NCI-H774 (cell line): ENCODE data around the gene PTGES2.
A peak's percentile ranks its signal among the peaks of the same experiment; 100 is the strongest.
"Not testable (repeated sequence)": the region's sequence is repeated elsewhere in the genome, so short reads cannot be mapped to it uniquely, and the experiment has no call there.

Experiments used
- DNase-seq: peaks from one replicate; lab custom pipeline; 2025; lab: John Stamatoyannopoulos, UW

The PTGES2 gene

GRCh38 chr9:128118971-128119665 lies 8.4 kb downstream of the PTGES2 start:
- no peak for DNase-seq

GRCh38 chr9:128118472-128118857 lies 9.1 kb downstream of the PTGES2 start:
- DNase-seq: no peak

DNA sequence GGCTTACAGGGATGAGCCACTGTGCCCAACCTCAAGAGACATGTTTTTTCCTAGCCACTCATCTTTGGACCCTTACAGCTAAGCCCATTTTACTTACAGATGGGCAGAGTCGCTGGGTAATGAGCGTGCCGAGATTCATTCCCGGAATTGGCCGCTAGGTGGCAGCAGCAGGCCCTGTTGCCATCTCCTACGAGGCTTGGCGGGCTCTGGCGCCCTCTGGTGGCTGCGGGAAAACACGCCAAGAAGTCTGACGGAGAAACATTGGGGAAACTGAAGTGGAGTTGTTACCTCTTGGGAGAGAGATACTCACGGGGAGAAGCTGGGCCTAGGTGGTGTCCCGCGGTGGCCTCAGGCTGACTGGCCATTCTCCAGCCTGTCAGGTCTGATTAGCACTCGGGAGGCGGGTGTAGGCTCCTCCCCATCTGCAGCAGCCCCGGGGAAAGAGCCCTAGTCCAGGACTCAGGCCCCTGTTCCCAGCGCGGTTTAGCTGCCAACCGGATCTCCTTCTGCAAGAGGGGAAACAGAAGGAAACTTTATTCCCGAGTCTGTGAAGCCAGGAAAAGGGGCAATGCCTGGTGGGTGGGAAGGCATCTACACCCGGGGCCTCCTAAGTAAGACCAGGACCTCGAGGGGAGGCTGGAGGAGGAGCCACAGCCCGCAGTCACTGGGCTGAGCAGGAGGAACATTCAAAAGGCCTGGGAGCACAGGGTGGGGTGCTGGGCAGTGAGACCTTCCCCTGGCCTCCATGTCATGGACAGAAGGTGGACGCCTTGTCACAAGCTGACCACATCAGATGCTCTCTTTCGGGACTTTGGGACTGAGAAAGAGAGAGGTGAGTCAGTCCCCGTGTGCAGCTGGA lies 9.7 kb downstream of the PTGES2 start:
- peak; percentile 90 for DNase-seq

DNA sequence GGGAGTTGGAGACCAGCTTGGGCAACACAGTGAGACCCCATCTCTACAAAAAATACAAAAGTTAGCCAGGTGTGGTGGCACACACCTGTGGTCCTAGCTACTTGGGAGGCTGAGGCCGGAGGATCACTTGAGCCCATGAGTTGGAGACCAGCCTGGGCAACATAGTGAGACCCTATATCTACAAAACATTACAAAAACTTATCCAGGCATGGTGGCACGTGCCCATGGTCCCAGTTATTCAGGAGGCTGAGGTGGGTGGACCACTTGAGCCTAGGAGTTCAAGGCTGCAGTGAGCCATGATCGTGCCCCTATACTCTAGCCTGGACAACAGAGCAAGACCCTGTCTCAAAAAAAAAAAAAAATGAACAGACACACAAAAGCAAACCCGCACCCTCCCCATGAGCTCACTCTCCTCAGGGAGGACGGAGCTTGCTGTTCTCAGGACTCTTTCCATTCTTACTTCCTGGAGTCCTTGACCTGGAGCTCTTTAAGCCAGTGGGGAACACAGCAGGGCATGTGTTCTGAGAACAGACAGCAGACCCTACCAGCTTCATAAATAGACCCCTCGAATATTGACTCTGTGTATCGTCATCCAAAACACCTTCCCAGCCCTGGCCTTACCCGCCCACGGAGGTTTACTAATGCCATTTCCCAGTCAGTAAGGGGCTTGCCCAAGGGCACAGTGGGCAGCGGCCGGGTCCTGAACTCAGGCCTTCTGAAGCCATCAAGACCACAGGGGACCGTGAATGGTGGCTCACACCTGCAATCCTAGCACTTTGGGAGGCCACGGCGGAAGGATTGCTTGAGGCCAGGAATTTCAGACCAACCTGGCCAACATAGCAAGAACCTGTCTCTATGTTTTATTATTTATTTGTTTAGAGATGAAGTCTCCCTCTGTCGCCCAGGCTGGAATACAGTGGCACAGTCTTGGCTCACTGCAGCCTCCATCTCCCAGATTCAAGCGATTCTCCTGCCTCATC lies 11.1 kb downstream of the PTGES2 start:
- no peak for DNase-seq

DNA sequence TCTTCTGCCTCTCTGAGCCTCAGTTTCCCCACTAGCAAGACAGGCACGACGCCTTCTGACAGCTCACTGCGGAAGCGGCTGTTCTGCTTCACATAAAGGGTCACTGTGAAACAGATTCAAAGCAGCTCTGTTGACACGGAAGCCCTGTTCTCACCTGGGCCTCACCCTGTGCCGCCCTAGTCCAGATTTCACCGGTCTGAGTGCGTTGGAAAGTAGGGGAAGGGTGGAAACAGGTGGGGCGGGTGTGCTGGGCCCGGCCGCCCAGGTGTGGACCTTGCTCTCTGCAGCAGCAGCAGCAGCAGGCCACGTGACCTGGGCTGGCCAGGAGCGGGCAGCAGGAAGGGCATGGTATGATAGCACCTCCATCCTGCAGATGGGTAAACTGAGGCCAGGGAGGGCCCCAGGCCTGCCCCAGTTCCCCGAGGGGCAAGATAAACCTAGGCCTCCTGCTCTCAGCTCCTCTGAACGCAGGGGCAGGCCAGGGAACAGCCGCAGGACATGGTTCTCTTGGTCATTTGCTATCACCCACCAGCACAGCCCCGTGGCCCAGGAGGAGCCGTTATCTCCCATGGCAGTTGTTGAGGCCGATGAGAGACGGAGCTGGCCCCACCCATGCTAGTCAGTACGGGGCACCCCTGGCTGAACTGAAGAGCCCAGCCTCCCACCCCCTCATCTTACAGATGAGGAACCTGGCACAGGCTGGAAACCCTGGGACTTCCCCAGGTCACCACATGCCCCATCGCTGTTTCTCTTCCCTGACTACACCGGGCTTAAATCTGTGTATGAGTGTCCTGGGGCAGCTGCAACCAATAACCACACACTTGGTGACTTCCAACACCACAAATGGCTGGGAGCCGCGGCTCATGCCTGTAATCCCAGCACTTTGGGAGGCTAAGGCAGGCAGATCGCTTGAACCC lies 12.1 kb downstream of the PTGES2 start:
- no peak for DNase-seq

- no peak for DNase-seq
Measured at GRCh38 chr9:128114326-128115186, 13.0 kb downstream of the PTGES2 start.

- DNase-seq: no peak
Measured at GRCh38 chr9:128113526-128114325, 13.8 kb downstream of the PTGES2 start.

- DNase-seq: not testable (repeated sequence)
Measured at GRCh38 chr9:128111726-128112125, 15.8 kb downstream of the PTGES2 start.

- DNase-seq: no peak
Measured at GRCh38 chr9:128109050-128109709, 18.3 kb downstream of the PTGES2 start.

GRCh38 chr9:128108269-128109049 lies 19.1 kb downstream of the PTGES2 start:
- DNase-seq: no peak

GRCh38 chr9:128107468-128108268 lies 19.9 kb downstream of the PTGES2 start:
- DNase-seq: no peak

GRCh38 chr9:128106940-128107467 lies 20.5 kb downstream of the PTGES2 start:
- DNase-seq: no peak

- no peak for DNase-seq
Measured at GRCh38 chr9:128106181-128106939, 21.2 kb downstream of the PTGES2 start.

DNA sequence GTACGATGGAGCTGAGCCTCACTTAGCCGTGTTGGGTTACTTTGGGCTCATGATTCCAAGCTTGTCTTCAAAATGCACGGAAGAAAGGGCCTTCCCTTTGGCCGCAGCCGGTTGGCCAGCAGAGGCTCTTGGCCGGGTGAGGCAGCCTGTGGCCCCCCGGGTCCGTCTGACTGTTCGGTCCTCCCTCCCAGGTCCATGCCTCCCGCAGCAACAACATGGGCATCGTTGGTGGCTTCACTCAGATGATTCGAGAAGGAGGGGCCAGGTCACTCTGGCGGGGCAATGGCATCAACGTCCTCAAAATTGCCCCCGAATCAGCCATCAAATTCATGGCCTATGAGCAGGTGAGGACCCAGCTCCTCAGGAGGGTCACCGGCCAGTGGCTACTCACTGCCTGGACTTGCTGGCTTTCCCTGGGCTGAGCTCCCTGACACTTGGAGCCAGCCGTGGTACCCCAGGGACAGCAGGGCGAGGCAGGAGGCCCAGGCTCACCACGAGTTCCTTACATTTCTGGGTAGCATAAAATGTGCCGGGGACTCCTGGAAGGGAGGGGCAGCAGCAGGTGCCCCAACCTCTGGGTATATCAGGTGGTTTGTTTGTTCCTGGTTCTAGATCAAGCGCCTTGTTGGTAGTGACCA lies 21.9 kb downstream of the PTGES2 start:
- DNase-seq: no peak

DNA sequence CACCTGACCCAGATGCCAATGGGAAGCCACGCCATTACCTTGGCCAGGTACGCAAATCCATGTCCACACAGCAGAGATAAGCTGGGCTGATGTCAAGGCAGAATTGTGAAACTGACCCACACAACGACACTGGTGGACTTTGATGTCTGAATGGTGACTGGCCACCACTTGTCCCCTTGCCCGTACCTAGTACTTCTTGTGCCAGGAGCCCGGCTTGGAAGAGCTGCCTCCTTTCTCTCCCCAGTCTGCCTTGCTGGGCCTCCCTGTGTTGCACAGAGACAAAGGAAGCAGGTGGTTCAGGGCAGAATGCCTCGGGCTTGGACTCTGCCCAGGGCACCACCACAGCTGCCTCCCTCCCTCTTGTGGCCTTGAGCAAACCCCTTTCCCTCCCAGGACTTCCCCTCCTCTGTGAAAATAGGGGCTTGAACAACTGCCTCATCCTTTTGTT lies 23.3 kb downstream of the PTGES2 start:
- peak; percentile 60 for DNase-seq

GRCh38 chr9:128103589-128103962 lies 24.0 kb downstream of the PTGES2 start:
- no peak for DNase-seq
